GM18858 (cell line): Measurements from ENCODE around the gene AIPL1.

Experiments used
- ATAC-seq: cut with Tn5 transposase; IDR thresholded peaks from one replicate; pipeline ENCODE4 v1.9.1; 2021; ENCODE audit not compliant: unreplicated experiment

AIPL1 gene

DNA sequence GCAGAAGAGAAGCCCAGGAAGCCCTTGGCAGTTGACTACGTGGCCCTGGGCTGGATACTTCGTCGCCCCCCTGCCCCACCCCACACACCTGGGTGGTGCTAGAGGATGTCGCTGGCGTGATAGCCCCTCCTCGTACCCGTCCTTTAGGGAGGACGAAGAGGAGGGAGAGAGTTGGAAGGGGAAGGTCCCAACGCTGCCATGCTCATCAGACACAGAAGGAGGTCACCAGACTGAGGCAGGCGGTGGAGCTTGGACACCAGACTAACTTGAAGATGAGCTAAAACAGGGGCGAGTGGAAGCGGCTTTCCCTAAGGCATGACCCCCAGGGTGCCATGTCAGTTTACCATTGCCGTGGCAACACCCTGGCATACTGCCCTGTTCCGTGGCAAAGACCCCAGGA is 11.0 kb downstream of the AIPL1 start:
- no peak for ATAC-seq

DNA sequence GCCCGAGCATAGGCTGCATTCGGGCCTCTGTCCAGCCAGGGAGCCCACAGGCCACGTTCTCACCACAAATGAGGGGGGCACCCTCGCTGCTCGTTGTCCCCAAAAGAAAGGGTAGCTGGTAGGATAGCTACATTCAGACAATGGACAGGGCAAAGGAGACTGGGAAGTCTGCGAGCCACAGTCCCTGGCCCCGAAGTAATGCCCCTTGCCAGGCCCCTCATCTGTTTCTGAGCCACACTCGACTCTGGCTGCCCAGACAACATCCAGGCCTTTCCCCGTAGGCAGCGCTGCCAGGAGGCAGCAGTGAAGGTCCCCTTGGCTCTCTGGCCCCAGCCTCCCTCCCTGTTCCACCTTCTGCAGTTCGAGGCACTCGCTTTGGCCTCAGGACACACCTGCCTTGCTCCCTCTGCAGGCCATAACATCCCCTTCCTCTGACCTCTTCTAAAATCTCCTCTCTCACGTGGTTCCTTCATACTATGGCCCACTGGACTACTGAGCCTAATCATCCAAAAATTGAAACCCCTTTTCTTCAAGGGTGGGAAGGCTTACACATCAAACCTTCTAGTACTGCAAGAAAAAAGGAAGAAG is 12.2 kb downstream of the AIPL1 start:
- no peak for ATAC-seq

DNA sequence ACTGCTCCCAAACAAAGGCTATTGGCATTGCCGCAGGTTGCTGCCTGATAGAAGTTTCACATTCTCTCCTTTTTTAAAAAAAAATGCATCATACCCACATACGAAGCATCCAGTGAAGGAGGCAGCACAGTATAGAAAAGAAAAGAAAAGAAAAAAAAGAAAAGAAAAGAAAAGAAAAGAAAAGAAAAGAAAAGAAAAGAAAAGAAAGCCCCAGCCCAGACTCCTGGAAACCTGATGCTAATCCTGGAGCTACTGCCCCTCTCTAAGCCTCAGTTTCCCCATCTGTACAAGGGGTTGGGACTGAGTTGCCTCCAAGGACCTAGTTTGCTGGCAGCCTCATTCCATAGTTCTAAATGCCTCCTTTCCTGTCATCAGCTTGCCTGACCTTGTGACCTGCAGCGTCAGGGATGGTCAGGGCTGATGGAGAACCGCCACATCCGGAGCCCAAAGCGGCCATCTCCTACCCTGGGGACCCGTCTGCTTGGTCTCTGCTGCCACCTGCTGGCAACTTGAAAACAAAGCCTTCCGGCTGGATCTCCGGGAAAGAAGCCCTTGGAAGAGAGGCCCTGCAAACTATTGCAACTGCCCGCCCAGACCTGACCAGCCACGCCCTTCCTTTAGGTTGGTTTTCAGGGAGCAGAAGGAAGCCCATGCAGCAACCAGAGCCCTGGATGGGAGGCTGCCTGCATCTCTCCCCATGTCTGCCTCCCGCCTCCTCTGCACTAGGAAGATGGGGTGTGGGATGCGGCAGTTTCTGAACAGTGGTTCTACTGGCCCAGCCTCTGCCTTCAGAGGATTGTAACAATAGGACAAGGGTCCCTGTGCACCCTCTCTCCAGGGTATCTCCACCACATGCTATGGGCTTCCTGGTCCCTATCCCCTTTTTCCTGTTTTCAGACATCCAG is 13.0 kb downstream of the AIPL1 start:
- ATAC-seq = no peak

DNA sequence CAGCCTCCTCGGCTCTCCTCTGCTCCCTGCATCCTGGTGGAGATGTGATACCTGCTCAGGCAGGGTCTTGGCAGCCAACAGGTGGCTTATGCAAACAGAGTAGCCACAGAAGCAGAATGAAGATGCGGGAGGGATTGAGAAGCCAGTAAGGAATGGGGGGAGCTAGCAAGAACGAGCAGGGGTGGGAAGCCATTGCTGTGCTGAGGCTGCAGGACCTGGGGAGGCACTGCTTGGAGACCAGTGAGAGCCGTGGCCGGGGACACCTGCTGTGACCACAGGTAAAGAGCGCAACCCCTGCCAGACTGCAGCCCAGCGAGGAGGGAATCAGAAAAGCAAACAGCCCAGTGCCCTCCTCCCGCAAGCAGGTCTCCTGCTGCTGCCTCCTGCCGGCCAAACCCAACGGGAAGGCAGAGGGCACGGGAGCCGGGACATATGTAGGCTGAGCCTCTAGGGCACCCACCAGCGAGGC is 14.7 kb downstream of the AIPL1 start:
- ATAC-seq = no peak

DNA sequence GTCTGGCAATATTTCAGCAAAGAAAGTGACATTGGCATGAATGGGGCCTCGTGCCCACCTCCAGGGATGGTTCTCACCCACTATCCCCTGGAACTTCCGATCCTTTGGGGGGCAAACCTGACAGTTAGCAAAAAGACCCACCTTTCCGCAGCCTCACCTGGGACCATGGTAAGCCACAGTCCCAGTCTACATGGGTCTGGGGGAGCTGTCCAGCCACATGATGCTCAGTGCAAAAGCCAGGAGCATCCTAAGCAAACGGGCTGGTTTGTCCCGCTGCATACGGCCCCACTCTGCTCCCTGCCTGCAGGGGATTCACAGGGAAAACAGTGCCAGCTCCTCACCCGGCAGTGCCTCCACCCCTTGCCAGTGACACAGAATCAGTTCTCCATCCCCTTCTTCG is 19.3 kb downstream of the AIPL1 start:
- ATAC-seq = no peak

DNA sequence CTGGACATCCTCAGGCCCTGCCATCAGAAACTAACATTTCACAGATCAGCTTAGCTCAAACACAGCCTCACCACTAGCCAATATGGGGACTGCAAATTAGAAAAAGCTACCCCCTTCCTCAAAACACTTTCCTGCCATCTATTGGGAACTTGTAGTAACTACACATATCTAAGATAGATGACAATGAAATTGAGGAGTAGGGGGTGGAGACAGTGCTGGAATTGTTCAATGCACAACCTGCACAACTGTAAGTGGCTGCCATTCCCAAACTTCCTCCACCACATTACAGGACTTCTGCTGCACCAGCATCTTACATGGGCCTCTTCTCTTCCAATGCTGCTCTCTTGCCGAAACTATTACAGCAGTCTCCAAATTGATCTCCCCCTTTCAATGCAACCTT is 21.9 kb downstream of the AIPL1 start:
- ATAC-seq = no peak

DNA sequence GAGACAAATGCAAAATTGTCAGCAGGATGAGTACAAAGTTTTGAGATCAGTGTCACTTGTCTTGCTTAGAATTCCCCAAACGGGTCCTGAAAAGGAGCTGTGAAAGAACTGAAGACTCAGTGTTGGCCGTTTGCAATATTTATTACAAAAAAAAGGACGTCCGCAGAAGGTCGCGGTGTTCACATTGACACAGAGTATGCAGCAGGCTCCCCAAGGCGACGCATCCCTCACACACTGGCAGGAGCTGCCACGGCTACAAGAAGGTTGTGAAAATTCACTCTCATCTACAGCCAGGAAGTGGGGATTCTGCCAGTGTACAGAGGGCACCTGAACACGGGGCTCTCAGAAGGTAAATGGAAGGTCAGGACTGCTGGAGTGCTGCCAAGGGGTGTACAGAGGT is 26.2 kb downstream of the AIPL1 start:
- no peak for ATAC-seq

DNA sequence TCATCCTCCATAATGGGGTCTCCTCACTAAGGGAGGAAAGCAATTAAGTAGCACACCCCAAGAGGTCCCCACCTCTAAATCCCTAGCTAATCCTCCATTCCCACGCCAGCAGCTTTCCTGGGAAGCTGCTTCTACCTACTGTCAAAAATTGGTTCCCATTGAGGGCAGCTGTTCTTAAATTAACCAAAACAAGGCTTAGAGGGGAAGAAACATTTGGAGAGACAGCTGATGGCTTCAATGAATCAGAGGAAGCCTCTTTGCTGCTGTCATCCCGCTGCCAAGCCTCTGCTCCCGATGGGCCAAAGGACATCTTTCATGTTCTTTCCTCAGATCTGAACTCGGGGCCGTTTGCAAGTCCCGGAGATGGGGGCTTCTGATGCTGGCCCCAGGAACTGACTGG is 26.6 kb downstream of the AIPL1 start:
- no peak for ATAC-seq

DNA sequence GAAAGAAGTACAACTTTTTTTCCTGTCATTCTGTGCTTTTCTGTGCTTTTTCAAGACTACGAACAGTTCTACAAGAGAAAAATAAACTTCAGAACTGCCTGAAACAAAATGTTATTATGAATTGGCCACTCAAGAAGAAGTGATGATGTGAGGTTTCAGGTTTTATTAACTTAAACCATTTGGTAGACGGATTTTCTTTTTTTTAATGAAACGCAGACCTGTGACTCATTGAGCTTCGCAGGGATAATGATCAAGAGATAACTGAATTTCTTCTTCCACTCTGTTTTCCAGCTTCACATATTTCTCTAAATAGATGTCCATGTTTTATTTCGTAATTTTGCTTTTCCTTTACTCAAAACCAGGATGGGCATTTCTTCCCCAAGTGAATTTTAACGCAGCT is 32.7 kb downstream of the AIPL1 start:
- no peak for ATAC-seq

DNA sequence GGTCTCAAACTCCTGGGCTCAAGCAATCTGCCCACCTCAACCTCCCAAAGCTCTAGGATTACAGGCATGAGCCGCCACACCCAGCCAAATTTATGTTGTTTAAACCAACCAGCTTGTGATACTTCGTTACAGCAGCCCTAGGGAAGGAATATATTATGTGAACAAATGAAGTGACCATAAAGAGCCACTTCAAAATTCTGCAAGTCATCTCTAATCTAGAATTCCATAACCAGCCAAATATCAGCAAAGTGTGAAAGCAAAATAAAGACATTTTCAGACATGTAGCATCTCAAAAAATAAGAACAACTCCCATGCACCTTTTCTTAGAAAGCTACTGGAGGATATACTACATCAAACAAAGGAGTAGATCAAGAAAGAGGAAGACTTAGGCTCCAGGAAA is 36.0 kb downstream of the AIPL1 start:
- ATAC-seq = no peak

DNA sequence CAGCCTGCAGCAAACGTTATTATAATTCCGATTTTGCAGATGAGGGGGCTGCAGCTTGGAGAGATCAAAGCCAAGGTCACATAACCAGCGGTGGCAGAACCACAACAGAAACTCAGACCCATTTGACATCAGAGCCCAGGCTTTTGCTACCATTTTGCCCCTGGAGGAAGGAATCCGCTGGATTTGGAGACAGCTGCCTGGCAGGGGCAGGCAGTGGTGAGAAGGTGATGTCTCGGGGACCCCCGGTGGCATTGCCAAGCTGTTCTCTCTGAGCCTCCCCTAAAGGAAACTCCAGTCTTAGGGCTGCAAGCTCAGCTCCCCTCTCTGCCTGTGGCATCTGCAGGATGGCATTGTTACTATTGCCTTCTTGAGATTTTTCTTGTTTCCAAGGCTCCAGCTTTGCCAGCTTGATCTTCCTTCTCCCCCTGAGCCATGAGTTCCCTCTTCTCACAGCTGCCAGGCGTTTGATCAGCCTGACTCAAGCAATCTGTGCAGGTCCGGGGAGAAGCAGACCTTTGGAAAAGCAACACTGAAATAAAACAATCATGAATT is 40.8 kb downstream of the AIPL1 start:
- ATAC-seq = no peak

DNA sequence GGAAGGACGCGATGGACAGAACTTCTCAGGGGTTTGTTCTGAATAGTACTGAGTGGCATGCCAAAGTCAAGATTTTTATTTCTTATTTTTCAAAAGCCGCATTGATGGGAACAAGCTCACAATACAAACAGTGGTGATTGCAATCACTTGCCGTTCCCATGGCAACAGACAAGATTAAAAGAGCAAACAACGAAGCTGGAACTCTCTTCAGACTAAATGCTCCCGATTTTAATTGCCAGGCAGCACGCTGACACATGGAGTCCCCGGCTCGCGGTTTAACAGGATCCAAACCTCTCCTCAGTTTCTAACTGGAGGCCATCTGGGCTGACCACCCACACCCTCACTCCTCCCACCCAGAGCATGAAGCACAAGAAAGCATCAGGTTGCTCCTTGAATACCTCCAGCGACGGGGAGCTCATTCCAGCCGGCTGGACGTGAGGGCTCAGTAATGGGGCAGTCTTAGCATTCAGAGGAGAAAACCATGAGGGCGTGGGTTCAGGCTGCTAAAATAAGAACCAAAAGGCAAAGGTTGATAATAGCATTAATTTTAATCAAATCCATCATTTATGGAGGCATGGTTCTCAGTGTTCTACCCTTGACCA is 41.5 kb downstream of the AIPL1 start:
- no peak for ATAC-seq

DNA sequence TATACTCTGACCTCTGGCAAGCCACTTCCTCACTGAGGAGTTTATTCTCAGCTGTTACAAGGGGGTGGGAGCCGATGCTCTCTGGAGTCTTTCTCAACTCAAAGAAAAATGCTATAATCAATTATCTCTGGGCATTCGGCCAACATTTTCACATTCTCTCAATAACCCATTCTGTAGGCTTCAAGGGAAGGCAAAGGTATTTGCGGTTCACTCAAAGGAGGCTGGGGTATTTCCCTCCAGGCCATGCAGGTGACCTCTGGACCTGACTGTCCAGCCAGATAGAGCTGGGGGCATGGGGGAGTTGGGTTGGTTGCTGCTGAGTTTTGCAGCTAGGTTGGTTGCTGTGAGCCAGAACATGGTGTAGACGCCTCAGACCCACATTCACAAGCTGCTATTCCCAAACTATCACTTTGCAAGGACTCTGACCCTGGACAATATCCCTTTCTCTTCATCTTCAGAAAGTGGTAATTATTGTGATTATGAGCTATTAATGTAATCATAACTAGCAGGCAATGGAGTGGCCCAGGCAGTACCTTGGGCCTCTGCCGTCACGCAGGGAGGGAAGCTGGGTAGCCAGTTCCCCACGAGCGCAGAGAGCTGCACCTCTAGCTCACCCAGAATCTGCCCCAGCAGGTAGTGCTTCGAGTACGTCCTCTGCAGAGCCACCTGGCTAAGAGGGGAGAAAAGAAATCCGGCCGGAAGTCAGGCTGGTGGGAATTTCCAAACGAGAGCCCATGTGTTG is 42.1 kb downstream of the AIPL1 start:
- no peak for ATAC-seq

DNA sequence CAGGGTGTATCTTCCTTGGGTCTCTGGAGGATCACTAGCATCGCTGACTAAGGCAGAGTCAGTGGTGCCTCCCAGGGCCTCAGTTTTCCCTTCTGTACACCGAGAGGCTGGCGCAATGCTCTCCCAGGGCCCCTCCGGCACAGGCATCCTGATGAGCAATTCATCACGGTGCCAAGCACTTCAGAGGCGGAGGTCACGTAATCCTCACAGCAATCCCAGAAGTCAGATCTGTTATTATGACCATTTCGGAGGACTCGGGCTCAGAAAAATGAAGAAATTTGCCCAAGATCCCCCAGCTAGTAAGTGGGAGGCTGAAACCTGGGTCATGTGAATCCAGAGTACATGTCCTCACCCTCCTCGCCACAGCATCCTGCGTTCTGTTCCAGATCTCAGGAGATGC is 46.5 kb downstream of the AIPL1 start:
- no peak for ATAC-seq

DNA sequence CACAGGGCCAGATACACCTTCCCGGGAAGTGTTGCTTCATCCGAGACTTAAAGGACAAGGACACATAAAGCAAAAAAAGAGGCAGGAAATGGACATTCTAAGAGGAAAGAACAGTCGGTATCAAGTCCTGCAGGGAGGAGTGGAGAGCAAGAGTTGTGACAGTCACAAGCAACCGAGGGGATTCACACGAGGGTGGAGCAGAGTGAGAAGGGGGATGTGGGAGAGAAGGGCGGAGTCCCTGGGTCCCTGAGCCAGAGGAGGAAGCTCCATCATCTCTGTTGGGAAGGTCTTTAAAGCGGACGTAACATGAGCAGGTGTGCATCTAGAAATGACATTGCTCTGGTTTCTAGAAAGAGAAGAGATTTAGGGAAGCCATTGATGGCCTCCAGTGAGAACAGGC is 47.1 kb downstream of the AIPL1 start:
- ATAC-seq = no peak

DNA sequence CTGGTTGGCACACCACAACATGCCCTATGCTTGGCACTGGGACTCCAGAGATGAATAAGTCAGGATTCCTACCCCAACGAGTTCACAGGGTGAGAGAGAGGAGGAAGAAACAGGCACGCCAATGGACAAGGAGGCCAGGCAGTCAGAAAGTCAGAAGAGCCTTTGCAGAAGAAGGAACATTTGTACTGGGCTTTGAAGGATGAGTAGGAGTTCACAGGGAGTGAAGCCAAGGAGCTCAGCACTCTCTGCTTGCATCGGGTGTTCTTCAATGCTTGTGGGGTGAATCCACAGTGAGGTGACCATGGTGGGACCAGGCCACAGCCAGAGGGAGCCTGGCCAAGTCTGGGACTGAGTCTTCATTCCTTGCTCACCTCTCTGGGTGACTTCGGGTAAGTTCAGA is 47.5 kb downstream of the AIPL1 start:
- no peak for ATAC-seq

DNA sequence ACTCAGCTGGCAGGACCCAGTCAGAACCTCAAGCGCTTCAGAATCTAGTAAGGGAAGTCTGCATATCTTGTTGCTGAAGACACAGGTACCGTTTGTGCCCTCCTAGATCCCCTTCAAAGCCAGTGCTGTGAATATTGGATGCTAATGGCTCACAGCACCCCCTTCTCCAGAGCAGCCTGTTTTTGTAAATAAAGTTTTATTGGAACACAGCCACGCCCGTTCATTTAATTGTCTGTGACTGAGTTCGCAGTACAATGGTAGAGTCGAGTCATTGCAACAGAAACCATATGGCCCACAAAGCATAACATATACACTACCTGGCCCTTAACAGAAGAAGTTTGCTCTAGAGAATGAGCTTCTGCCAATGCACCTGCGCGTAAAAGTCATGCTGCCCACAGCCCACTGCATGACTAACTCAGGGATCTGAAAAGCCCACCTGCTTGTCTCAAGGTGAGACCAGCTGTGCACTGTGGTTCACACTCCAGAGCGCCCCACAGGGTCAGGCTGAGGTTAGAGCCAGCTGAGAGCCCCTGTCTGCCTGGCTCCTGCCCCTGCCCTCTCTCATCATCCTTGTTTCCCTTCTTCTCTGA is 48.8 kb downstream of the AIPL1 start:
- no peak for ATAC-seq

DNA sequence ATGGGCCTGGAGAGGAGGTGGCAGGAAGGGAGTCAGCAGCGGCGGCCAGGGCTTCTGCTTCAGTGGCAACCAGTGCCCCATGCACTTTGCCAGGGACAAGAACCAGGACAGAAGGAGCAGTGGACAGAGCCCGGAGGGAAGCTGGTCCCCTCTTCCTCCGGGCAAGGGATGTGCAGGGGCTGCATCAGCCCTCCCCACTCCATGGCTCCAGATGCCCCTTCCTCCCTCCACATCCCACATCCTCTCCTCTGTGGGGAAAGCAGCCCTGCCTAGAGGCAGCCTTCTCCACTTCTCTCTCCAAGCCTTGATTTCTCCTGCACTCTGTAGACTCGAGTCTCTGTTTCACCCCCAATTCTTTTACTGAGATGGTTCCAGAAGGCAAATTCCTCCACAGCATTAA is 50.4 kb downstream of the AIPL1 start:
- no peak for ATAC-seq

DNA sequence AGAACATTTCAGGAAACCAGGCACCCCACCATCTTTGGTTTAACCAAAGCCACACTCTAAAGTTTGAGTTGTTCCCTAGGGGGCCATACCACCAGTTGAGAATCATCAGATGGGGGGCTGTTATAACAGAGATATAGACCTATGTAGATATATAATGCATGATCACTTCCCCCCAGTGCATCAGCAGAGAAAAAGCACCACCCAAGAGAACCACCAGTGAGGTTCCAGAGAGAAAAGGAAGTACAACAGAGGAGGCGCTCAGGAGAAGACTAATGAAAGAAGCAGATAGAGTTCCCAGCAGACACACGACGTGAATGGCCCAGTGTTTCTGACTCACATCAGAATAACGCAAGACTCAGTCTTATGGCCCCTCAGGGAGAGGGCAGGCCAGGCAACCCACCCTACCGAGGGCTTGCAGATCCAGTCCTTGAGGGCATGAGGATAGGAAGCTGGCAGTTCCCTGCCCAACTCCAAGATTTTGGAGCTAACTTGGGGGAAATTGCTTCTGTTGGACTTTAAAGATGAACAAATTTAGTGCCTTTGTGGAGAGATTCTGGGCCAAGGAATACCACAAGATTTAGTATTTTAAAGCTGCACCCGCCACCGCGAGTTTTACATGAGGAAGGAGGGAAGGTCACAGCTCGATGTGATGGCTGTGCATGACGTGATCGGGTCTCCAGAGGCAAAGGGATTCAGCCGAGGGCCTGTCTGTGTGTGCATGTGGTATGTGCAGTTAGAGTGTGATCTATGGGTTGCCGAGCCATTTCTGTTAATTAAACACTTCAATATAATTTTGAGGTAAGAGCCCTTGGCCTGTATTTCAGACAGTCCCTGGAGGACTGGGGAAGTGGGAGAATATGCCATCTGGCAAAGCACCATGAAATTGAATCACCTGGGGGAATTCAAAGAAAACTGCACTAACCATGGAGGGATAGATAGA is 53.1 kb downstream of the AIPL1 start:
- ATAC-seq = no peak
